SK-N-MC (cell line): ENCODE measurements around the gene GALK2.
A peak's percentile ranks its signal among the peaks of the same experiment; 100 is the strongest.

ENCODE experiments used
- EZH2 ChIP-seq: fragments of 200-600 bp; sonication (generic); IDR thresholded peaks from one replicate; pipeline ENCODE4 v1.6.1; 2017; ENCODE audit warnings: antibody characterized with exemption
- POLR2AphosphoS5 ChIP-seq: IDR thresholded peaks from 2 replicates; pipeline ENCODE4 v1.6.1; 2012; ENCODE audit warnings: mild to moderate bottlenecking, low read depth, low read length, borderline replicate concordance

DNA sequence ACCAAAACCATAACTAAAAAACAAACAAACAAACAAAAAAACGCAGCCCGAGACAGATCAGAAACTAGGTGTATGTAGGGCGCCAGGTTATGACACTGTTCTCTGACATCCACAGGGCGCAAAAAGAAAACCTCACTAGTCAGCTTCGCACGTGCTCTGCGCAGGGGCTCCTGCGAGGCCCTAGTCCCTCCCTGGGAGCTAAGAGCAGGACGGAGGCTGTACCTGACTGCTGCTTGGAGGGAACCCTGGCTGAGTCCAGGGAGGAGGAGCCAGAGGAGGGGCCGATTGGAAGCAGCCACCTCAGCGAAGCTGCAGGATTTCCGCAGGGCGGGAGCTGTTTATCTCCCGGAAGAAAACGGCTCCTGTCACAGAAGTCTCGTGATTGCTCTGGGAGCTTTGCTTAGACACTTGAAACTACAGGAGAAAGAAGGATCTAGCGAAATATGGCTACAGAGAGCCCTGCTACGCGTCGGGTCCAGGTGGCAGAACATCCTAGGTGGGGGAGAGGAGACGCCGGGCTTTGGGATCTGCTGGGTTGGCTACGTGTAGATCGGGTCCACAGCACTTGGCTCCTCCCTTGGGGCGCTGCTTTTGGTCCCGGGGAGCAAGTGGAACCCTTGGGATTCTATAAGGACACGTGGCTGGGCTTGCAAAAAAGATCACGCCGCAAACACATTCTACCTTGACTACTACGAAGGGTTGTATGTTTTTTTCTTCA lies at the start of gene GALK2:
- no peak for TF ChIP-seq EZH2
- TF ChIP-seq POLR2AphosphoS5, result peak; percentile 72
